ENCODE measurements around the gene LILRA2. TPM values are rescaled to one million over a fixed set of nuclear protein-coding genes. Genes with fewer than 3 reads are reported as not detected.
"Not testable (repeated sequence)": the region's sequence is repeated elsewhere in the genome, so short reads cannot be mapped to it uniquely, and the experiment has no call there.

The LILRA2 gene
- not detected in 2 replicates for total RNA-seq (2014; rRNA removed; shearing (Covaris generic))

DNA sequence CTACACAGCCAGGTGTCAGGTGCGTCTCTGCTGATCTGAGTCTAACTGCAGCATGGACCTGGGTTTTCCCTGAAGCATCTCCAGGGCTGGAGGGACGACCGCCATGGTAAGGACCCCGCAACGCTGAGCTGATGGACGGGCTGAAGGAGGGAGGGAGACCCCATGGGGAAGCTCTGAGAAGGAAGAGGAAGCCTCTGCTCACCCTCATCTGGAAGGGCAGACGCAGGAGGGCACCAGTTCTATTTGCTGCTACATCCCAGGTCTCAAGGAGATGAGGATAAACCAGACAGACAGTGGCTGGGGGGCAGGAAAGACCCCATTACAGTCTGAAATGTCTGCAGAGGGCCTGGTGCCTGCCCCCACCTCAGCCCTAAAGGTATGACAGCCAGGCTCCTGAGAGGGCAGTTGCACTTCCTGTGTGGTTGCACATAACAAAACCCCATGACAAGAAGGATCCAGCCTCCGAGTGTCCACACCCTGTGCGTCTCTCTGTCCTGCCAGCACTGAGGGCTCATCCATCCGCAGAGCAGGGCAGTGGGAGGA lies at the start of gene LILRA2:
Gene LILRA2 (plus strand): TSS at position 461 of the 543 bp plus-strand sequence. CDS start 89 bp downstream, outside the sequence.
- no peak for DNase-seq (ENCODE audit: low spot score)

DNA sequence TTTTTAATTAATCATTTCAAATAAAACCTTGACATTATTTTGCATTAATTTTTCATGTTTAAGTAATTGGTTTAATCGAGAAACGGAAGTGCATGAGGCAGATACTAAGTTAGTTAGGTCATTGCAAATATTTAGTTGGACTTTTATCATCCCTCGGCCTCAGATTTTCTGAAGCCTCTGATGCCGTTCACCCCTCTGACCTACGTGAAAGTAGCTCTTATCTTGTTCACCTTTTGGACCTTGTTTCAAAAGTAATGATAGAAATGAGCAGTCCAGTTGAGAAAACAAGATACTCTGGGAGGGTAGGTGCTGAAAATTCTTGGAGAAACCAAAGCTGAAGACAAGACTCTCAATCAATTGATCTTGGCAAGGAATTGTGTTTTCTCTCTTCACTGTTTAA lies 48.0 kb upstream of the LILRA2 start:
- no peak for DNase-seq (ENCODE audit: low spot score)

DNA sequence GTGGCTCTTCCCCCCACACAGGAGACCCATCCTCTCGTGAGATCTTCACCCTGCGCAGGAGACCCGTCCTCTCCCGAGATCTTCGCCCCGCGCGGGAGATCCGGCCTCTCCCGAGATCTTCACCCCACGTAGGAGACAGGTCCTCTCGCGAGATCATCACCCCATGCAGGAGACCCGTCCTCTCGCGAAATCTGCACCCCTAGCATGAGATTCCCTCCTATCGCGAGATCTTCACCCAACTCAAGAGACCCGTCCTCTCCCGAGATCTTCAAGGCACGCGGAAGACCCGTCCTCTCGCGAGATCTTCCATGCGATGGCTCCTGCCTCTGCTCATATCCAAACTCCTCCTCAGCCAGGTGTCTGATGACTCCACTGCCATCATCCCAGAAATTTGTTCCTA lies 46.6 kb upstream of the LILRA2 start:
- no peak for DNase-seq (ENCODE audit: low spot score)

DNA sequence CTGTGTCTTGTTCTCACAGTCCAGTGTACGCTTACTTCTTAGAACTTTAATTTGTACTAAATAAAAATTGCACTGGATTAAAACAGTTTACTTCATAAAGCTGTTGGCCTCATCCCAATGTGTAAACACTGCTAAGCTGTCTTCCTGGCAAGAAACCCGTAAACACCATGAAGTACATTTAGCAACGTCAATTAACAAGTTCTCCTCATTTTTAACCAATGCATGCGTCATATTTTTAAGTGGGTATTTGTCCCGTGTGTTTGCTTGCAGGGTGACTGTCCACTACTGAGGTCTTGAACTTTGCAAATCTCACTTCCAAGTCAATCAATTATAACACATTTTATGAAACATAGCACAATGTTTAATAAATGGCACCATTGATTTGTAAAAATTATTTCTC lies 42.7 kb upstream of the LILRA2 start:
- no peak for DNase-seq (ENCODE audit: low spot score)

DNA sequence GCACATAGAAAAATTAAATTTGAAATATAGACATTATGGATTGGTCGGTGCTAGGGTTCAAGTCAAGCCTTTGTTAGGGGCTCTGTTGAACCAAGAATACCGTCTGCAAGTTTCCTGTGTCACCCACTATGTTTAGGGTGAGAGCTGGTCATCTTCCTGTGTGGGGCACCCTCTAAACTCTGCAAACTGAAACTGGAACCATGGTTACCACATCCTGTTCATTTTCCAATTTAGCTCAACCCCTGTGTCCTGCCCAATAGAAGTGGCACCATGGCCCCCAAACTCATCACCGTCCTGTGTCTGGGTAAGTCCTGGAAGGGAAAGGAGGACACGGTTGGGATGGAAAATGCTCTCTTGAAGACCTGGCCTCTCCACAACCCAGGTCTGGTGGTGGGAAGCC lies 41.1 kb upstream of the LILRA2 start:
- no peak for DNase-seq (ENCODE audit: low spot score)

DNA sequence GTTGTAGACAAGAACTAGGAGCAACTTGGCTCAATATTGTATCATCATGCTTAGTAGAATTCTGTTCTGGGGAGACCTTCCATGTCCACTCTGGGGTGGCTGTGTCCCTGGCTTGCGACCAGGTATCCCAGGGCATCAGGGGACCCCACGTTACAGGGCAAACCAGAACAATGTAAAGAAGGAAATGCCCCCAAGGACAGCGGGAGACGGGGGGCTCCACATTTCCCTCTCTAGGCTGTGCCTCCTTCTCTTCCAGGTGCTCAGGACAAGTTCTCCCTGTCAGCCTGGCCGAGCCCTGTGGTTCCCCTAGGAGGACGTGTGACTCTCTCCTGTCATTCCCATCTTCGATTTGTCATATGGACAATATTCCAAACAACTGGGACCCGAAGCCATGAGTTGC lies 40.1 kb upstream of the LILRA2 start:
- DNase-seq (ENCODE audit: low spot score): no peak

DNA sequence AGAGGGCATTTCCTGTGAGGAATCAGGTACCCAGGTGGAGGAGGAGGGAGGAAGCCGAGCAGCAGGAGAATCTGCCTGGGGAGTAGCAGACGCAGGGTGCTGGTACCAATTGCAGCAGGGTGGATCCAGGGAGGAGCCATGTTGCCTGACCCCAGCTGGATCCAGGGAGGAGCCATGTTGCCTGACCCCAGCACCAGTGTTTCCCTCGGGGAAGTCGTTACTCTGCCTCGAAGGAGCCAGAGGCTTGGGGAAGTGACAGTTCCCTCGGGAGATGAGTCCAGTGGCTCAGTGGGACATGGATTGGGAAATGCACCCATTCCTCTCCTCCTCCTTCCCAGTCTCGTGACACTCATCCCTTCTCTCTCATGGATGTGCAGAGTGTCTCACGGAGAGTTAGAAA lies 39.4 kb upstream of the LILRA2 start:
- no peak for DNase-seq (ENCODE audit: low spot score)

DNA sequence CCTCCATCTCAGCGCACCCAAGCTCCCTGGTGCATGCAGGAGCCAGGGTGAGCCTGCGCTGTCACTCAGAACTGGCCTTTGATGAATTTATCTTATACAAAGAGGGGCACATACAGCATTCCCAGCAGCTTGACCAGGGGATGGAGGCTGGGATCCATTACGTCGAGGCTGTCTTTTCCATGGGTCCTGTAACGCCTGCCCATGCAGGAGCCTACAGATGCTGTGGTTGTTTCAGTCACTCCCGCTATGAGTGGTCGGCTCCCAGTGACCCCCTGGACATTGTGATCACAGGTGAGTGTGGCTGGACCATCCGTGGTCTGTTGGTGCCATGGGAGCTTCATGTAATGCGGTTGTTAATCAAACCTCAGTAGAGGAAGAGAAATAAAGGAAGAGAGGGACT lies 38.0 kb upstream of the LILRA2 start:
- no peak for DNase-seq (ENCODE audit: low spot score)

DNA sequence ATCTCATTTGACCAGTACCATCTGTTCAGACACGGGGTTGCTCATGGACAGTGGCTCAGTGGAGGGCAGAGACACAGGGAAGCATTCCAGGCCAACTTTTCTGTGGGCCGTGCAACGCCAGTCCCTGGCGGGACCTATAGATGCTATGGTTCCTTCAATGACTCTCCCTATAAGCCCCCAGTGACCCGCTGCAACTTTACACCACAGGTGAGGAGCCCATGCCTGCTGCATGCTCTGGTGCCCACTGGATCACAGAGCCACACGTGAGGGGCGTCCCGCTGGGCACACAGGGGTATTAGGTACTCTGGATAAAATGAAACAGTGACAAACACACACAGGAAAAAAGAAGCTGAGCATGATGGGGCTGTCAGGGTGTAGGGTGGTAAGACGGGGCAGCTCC lies 36.6 kb upstream of the LILRA2 start:
- DNase-seq (ENCODE audit: low spot score): no peak

DNA sequence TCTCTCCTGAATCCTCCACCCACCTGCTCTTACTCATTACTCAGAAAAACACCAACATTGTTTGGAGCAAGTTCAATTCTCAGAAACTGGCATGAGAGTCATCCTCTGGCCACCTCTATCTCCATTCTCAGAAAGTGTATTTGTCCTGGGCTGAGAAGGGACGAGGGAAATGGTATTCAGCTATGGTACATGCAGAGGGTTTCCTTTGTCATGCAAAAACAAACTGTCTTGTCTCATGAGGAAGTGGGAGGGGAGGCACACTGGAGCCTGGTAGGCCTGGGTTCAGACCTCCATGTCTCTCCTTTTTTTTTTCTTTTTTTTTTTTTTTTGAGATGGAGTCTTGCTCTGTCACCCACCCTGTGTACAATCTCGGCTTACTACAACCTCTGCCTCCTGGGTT lies 31.9 kb upstream of the LILRA2 start:
- DNase-seq (ENCODE audit: low spot score): no peak

DNA sequence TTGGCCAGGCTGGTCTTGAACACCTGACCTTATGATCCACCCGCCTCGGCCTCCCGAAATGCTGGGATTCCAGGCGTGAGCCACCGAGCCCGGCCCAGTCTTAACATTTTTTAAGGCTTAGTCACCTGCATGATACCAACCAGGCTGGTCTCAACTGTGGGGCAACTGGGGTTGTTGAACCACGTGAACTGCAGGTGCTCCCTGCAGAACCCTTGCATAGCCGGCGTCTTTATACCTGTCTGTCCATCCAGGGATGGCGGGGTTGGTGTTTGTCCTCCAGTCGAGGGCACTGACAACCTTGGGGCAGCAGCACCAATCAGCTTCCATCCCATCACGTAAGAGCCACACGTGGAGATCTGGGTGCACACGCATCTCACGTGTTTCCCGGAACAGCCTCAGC lies 24.8 kb upstream of the LILRA2 start:
- no peak for DNase-seq (ENCODE audit: low spot score)

DNA sequence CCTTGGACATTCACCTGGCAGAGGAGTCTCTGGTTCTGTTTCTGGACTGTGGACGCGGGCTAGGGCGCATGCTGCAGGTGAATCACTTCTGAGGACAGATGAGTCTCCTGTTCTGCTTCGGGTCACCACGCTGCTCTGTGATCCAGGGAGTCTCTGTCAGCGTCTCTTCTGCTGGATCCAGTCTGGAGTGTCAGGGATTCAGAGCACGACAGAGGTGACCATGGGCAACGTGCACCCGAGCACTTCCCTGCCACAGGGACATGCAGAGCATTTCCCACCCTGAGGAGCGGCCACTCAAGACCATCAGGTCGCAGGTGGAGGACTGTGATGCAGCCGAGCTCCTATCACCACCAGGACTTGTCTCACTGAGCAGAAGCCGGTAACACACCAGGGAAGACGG lies 24.4 kb upstream of the LILRA2 start:
- no peak for DNase-seq (ENCODE audit: low spot score)

DNA sequence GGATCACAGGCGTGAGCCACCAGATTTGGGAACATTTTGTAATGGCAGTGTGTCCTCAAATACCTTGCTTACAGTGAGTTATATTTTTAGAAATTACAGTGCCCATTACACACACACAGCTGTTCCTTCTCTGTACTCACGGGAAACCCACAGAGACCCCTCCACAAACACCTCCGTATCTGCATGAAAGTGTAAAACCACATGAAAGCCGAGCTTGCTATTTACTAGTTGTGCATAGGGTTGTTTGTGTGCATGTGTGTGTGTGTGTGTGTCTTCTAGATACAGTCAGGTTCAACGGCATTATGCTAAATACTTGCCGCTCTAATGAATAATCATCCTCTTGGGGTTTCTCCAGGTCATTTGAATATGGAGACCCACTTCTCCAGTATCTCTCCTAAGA lies 22.3 kb upstream of the LILRA2 start:
- no peak for DNase-seq (ENCODE audit: low spot score)

DNA sequence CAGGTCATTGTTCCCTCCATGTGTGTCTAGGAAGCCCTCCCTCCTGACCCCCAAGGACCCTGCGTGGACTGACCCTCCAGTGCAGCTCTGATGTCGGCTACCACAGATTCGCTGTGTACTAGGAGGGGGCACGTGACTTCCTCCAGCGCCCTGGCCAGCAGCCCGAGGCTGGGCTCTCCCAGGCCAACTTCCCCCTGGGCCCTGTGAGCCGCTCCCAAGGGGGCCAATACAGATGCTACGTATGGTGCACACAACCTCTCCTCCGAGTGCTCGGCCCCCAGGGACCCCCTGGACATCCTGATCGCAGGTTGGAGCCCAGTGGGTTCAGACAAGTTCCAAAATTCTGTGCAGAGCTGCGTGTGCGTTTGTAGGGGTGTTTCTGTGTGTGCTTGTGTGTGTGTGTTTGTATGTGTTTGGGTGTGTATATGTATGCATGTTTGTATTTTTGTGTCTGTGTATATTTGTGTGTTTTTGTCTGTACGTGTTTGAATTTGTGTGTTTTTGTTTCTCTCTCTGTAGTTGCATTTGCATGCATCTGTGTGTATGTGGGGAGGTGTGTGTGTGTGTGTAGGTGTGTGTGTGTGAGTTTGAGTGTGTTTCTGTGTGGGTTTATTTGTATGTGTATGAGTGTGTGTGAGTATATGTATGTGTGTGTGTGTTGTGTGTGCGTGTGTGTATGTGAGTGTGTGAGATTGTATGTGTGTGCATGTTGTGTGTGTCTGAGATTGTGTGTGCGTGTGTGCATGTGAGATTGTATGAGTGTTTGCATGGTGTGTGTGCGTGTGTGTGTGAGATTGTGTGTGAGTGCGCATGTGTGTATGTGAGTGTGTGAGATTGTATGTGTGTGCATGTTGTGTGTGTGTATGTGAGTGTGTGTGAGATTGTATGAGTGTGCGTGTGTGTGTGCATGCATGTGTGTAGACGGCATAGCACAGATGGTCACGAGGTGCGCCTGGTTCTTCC lies 21.4 kb upstream of the LILRA2 start:
- no peak for DNase-seq (ENCODE audit: low spot score)

DNA sequence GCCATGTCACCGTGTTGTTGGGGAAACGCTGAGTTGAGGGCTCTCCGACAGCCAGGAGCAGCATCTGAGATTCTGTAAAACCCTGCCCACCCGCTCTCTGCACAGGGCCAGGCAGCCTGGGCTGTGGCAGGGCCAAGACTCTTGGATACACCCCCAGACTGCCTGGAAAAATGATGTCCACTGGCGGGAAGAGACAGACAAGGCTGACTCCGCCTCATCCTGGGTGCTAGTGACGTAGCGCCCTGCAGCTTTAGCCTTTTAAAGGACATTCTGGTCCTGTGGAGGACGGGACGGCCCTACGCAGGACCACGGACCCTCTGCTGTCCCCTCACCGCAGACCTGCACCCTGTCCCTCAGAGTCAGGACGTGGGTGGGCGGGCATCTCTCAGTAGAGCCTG lies 20.7 kb upstream of the LILRA2 start:
- no peak for DNase-seq (ENCODE audit: low spot score)

DNA sequence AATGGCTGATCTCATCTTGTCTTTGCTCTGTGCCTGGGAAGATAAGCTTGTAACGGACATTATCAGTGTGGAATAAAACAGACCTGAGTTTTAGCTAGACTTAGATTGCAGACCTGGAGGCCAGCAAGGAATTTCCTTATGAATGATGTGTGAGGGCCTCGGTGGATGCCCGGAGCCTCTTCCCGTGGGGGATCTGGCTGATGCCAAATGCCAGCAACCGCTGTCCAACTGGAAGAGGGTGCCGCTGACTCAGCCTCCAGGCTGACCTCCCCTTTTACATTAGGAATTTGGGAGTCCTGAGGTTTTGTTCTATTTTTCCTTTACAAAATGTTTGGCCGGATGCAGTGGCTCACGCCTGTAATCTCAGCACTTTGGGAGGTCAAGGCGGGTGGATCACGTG lies 19.6 kb upstream of the LILRA2 start:
- no peak for DNase-seq (ENCODE audit: low spot score)

DNA sequence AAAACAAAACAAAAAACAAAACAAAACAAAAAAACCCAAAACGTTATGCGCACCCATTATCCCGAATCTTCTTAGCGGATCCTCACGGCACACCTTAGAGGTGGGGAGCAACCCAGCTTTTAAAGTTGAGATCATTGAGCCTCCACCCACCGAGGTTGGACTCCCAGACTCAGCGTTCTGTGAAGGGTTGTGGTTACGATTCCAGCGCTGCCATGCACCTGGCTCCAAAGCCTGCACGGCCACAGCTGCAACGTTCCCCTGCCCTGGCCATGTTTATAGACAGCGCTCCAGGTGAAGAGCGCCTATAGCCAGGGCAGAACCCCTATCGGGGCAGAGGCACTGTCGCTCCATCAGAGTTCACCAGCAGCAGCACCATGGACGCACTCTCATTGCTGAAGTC lies 18.7 kb upstream of the LILRA2 start:
- no peak for DNase-seq (ENCODE audit: low spot score)

DNA sequence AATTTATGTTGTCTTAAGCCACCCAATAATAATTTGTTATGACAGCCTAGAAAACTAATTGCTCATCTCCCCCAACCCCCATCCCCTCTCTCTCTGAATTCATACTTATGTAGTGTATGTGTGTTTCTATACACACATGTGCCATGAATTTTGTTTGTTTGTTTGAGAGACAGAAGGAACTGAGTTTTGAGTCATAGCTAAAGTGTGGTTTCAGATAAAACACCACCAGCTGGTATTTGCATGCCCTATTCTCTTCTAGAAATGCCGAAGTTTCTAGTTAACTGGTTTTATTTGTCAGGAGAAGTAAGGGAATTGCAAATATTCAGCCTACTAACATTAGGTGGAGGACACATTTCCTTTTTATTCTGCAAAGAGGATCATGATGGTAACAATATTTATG lies 17.4 kb upstream of the LILRA2 start:
- no peak for DNase-seq (ENCODE audit: low spot score)

DNA sequence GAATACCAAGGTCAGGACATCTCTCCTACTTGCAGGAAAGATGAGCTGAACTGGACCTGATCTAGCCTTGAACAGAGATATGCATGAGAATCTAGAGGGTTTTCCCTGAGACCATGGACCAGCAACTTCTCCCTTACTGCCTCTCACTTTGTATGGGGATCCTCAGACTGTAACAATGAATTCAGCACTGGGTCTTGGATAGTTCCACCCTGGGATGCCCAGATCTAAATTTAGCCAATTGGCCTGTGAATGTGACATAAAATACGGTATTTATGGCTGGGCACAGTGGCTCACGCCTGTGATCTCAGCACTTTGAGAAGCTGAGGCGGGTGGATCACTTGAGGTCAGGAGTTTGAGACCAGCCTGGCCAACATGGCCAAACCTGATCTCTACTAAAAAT lies 15.3 kb upstream of the LILRA2 start:
- DNase-seq (ENCODE audit: low spot score): no peak

DNA sequence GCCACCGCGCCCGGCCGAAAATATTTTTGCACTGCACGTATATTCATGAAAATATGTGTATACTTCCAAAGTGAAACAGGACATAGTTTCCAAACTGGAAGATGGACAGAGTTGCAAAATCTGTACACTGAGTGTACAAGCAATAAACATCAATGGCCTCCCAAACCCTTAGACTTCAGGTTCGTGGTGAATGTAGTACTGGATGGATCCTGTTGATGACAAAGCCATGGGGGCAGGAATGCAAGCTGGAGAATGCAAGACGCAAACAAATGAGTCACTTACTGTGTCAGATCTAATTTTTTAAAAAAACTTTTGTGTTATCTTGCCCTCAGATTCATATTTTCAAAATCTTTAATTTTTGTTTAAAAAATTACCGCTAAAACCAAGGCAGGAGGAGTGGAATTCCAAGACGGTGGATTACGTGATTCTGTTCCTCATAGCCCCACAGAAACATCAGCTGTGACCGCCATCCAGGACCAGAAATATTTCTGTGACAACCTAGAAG lies 12.7 kb upstream of the LILRA2 start:
- DNase-seq (ENCODE audit: low spot score): no peak

DNA sequence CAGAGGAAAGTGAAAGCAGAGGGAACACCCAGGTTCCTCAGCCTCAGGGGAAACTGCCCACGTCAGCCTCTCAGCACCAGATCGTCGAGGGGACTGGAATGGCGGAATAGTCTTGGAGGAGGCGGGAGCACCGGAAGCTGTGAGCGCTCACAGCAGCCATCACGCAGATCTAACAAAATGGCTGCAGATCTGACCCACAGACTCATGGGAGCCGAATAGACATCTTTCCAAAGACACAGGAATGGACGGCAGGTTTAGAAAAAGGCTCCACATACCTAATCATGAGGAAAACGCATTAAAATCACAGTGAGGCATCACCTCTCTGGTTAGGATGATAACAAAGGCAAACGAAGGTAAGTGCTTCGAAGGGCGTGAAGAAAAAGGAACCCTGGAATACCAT lies 11.8 kb upstream of the LILRA2 start:
- DNase-seq (ENCODE audit: low spot score): no peak

DNA sequence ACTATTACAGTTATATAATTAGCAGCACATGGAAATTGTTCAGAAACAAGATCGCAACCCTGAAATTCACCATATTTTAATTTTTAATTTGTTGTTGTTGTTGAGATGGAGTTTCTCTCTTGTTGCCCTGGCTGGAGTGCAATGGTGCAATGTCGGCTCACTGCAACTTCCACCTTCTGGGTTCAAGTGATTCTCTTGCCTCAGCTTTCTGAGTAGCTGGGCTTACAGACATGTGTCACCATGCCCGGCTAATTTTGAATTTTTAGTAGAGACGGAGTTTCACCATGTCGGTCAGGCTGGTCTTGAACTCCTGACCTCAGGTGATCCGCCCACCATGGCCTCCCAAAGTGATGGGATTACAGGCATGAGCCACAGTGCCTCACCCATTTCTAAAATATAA lies 10.4 kb upstream of the LILRA2 start:
- DNase-seq (ENCODE audit: low spot score): not testable (repeated sequence)

DNA sequence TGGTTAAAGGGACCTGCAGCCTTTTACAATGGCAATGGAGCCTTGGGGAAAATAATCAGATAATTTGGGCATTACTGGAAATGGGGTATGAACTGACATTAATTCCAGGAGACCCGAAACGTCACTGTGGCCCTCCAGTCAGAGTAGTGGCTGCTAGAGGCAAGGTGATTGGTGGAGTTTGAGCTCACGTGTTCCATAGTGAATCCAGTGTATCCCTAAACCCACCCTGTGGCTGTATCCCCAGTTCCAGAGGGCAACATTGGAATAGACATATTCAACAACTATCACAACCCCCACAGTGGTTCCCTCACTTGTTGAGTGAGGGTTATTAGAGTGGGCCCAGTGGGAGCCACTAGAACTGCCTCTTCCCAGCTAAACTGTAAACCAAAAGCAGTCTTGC lies 3.3 kb upstream of the LILRA2 start:
- DNase-seq (ENCODE audit: low spot score): no peak
